Left lobe of liver (tissue), 2 donors: ENCODE measurements around the gene MAD2L2. TPM values are rescaled to one million over a fixed set of nuclear protein-coding genes. Genes with fewer than 3 reads are reported as not detected.

Experiments
- ATAC-seq: fragments of 200-7000 bp; cut with Tn5 transposase; one replicate; pipeline ENCODE4 v1.9.1; 2020; ENCODE audit warnings: mild to moderate bottlenecking, moderate library complexity
- DNase-seq: peaks from one replicate; pipeline ENCODE4 v3.0.0-alpha.2; 2020; ENCODE audit warnings: low spot score
- total RNA-seq: library from RNA; stranded (reverse); gene quantifications from one replicate; pipeline ENCODE4 v1.2.1, GENCODE V29; 2021
- donor health status: DM: no; HTN: no; CAD: no; lungs with moderate emphysema.
- donor health status: DM: no; HTN: yes; CAD: no.

Gene MAD2L2
- 28.3 TPM for total RNA-seq

- peak; percentile 86 for ATAC-seq
Measured at GRCh38 chr1:11681071-11681771, at the start of gene MAD2L2. Gene MAD2L2 (minus strand): TSS chr1:11681148. CDS start chr1:11680601, 547 bp downstream.

GRCh38 chr1:11730429-11730891, 49.5 kb upstream of the MAD2L2 start:
- DNase-seq (no peak), ATAC-seq (peak; percentile 51)

More at GRCh38 chr1:11681071-11681771, at the start of gene MAD2L2:
- peak; percentile 93 for DNase-seq

- ATAC-seq (no peak), DNase-seq (no peak)
Measured at GRCh38 chr1:11729498-11730428, 48.8 kb upstream of the MAD2L2 start.

GRCh38 chr1:11729155-11729497, 48.2 kb upstream of the MAD2L2 start:
- ATAC-seq (no peak), DNase-seq (no peak)

GRCh38 chr1:11728126-11728806, 47.3 kb upstream of the MAD2L2 start:
- DNase-seq (no peak), ATAC-seq (no peak)

DNA sequence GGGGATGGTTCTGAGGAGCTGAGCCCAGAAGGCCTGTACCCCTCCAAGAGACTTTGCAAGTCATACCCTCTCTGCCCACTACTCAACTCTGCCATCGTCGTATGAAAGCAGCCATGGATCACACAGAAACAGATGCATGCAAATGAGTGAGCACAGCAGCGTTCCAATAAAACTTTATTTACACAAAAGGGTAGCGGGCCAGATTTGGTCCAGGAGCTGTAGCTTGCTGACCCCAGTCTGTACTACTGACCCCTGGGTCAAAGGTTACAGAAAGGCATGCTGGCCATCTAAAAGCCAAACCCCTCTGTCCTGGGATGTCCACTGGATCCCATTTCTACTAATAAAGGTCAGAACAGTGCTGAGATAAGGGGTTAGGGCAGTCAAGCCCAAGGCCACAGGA, 46.2 kb upstream of the MAD2L2 start:
- DNase-seq (no peak), ATAC-seq (no peak)

DNA sequence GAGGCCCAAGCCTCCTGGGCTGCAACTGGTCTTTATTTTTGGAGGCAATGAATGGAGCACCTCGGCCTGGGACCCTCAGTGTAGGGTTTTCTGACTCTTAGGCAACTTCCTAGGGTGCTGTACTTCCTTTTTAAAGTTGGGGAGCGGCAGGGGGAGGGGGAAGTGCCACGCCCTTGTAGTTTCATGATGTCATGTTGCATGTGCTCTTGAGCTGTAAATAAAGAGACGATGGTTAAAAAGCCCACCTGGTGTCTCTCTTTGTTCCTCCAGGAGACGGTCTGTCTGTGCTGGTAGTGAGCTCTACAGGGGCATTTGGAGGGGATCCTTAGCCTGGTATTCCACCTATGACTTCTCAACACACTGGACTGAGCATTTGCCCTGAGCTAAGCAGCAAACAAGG, 44.7 kb upstream of the MAD2L2 start:
- ATAC-seq (no peak), DNase-seq (no peak)

- no peak for ATAC-seq
Measured at GRCh38 chr1:11722538-11722937, 41.6 kb upstream of the MAD2L2 start.

DNA sequence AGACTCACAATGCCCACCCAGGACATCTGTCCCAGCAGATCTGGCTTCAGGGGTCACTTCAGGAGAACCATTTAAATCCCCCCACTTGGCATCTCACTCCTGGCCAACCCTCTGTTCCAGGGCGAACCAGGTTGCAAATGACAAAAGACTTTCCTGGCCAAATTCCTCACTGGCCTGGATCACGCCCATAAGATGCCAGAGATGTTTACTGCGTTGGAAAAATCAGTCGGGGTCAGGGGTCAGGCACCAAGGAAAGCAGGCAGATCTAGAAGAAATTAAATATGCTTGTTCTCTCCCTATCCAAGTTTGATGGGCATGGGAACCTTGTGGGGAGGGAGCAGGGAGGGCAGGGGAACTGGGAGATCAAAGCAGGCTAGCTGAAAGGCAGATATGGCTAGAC, 40.4 kb upstream of the MAD2L2 start:
- DNase-seq (no peak), ATAC-seq (no peak)

More at GRCh38 chr1:11722538-11722937, 41.6 kb upstream of the MAD2L2 start:
- DNase-seq = no peak

DNA sequence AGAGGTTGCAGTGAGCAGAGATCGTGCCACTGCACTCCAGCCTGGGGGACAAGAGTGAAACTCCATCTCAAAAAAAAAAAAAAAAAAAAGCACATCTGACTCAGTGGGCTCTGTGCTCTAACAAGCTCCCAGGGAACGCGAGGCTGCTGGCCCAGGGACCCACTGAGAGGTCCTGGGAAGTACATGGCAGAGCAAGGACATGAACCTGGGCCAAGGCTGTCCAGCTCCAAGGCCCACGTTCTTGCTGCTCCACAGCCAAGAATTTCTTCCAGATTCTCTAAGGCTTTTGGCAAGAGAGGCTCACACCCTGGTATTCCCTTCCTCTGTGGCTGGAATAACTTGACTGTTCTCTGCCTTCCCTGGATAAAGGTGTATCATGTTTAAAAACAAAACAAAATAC, 39.6 kb upstream of the MAD2L2 start:
- ATAC-seq = no peak

DNA sequence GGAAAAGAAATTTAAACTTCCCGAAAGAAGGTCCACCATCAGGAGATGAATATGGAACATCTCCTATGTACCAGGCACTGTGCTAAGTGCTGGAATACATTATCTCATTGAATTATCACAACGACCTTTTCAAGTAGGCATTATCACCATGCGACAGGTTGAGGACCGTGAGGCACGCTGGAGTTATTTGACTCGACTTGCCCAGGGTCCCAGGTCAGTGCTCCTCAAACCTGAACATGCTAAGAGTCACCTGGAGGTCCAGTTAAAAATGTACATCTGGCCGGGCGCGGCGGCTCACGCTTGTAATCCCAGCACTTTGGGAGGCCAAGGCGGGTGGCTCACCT, 39.1 kb upstream of the MAD2L2 start:
- ATAC-seq = no peak
- DNase-seq = no peak

More for the DNA sequence above, 39.6 kb upstream of the MAD2L2 start:
- DNase-seq = no peak

- ATAC-seq (peak; percentile 97), DNase-seq (peak; percentile 77)
Measured at GRCh38 chr1:11719313-11720032, 38.5 kb upstream of the MAD2L2 start.

DNA sequence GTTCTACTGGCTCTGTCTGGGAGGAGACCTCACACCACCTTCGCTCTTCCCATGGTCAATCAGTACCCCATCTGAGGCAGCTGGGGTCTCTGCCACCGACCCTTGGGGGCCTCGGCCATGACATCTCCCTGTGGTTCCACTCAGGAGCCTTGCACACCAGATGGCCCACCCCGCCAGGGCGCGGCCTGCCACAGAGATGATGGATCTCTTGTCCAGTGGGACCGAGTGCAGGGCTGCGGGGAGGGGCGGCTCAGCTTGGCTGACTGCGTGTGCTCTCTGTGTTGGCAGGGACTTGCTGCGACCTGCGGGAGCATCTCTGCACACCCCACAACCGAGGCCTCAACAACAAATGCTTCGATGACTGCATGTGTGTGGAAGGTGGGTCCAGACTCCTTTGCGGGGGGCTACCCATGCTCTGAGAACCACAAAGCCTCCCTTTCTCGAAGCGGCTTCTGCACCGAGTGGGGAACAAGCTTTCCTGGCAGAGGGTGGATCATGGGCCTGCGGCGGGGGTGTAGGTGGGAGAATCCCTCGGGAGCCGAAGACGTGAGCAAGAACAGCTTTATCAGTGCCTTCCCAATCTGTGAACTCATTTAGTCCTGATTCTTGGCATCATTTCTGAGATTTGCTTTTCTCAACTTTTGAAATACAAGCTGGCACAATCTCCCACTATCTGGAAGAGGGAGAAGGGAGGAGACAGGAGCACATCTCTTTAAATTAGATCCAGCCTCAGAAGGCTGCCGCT, 34.1 kb upstream of the MAD2L2 start:
- DNase-seq (no peak), ATAC-seq (no peak)

GRCh38 chr1:11713095-11713494, 32.1 kb upstream of the MAD2L2 start:
- ATAC-seq (no peak), DNase-seq (no peak)

- no peak for DNase-seq
- ATAC-seq = no peak
Measured at GRCh38 chr1:11712285-11712684, 31.3 kb upstream of the MAD2L2 start.

DNA sequence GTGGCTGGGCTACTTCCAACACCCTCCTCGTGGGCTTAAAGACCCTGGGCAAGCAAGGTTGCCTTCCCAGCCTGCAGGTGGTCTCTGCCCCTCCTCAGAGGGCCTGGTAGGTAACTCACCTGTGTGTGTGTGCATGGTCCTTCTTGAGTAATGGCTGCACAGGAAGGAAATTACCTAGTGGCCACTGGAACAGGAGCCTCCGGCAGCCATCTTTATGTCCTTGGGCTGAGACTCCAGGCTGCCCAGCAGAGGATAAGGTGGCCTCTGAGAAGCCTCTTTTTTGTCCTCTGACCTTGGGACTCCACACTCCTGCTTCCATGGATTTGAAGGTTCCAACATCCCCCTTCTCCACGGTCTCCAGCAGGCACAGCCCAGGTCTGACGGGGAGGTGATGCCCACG, 30.5 kb upstream of the MAD2L2 start:
- DNase-seq (no peak), ATAC-seq (no peak)

DNA sequence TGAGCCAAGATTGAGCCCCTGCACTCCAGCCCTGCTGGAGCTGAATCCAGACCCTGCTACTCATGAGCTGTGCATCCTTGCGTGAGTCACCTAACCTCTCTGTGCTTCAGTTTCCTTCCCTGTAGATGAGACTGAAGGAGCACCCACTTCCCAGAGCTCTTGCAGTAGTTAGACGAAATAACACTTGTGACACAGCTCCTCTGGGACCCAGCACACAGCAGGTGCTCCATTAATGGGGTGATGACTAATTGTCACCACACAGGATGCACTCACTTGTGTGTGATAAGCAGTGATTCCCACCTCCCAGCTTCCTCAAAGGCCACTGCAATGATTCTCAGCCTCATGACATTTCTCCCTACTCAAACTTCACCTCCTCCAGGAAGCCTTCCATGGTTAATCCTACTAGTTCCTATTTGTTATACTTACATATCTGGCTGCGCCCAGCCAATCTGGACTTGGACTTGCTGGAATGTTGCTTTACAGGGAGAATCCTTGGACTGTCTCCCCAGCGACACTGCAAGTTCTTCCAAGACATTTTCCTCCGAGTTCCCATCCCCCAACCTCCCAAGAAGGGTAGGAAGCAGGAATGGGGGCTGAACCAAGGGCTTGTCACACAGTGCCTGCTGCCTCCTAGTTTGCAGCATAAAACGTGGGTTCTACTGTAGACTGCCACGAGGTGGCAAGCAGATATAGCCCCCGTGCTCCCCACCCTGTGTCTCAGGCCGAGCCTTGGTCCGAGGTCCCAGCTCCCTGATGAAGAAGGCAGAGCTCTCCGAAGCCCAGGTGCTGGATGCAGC, 27.8 kb upstream of the MAD2L2 start:
- ATAC-seq (no peak), DNase-seq (no peak)

- peak; percentile 87 for ATAC-seq
- peak; percentile 76 for DNase-seq
Measured at GRCh38 chr1:11707621-11708276, 26.8 kb upstream of the MAD2L2 start.

DNA sequence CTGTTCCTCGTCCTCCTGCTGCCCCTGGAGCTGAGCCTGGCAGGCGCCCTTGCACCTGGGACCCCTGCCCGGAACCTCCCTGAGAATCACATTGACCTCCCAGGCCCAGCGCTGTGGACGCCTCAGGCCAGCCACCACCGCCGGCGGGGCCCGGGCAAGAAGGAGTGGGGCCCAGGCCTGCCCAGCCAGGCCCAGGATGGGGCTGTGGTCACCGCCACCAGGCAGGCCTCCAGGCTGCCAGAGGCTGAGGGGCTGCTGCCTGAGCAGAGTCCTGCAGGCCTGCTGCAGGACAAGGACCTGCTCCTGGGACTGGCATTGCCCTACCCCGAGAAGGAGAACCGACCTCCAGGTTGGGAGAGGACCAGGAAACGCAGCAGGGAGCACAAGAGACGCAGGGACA, 25.3 kb upstream of the MAD2L2 start:
- ATAC-seq = no peak
- DNase-seq = no peak
